Body of pancreas (tissue), 4 donors: ENCODE measurements around the gene PIK3AP1. TPM values are rescaled to one million over a fixed set of nuclear protein-coding genes. Genes with fewer than 3 reads are reported as not detected.
A peak's percentile ranks its signal among the peaks of the same experiment; 100 is the strongest.

Experiments used
- ATAC-seq: fragments of 150-250 bp; one replicate; pipeline ENCODE4 v1.9.1; 2016
- DNase-seq, 4 donors: peaks; one replicate each; pipeline ENCODE4 v3.0.0-alpha.2; 2019
- H3K27ac ChIP-seq, 4 donors: fragments of 200-600 bp; sonication (generic); 1 replicate in 3 of 4; 2 replicates in 1 of 4; pipeline versions ENCODE4 v1.5.1 to v1.6.1; 2016 to 2019; ENCODE audit warnings: mild to moderate bottlenecking in 1 of 4, mixed read lengths in 1 of 4, moderate library complexity in 1 of 4
- H3K27me3 ChIP-seq, 2 donors: fragments of 200-600 bp; sonication (generic); one replicate each; pipeline ENCODE4 v1.6.0; 2016; ENCODE audit warnings: mild to moderate bottlenecking in 1 of 2
- H3K36me3 ChIP-seq, 2 donors: fragments of 200-600 bp; sonication (generic); replicated peaks in 1 of 2; 2 replicates each; pipeline ENCODE4 v1.5.1; 2016; ENCODE audit warnings: low read depth in 2 of 2; ENCODE audit not compliant: insufficient read depth in 1 of 2
- H3K4me1 ChIP-seq: fragments of 200-600 bp; sonication (generic); one replicate; pipeline ENCODE4 v1.6.0; 2016
- H3K4me3 ChIP-seq, 2 donors: fragments of 200-600 bp; sonication (generic); 1 replicate in 1 of 2; 2 replicates in 1 of 2; pipeline ENCODE4 v1.5.1; 2016 to 2019
- H3K9me3 ChIP-seq, 3 donors: fragments of 200-600 bp; sonication (generic); 1 replicate in 2 of 3; 2 replicates in 1 of 3; pipeline ENCODE4 v1.5.1; 2016
- CTCF ChIP-seq, 7 experiments: fragments of 450-650 bp in 4 of 7; fragments of 200-600 bp in 3 of 7; sonication (generic) in 3 of 7; IDR thresholded peaks; one replicate each; pipeline ENCODE4 v1.5.1; 2016 to 2019; ENCODE audit warnings: antibody characterized with exemption in 7 of 7
- POLR2A ChIP-seq, 3 donors: fragments of 450-650 bp; IDR thresholded peaks; one replicate each; pipeline ENCODE4 v1.6.1; 2016; ENCODE audit warnings: antibody characterized with exemption in 3 of 3, mild to moderate bottlenecking in 2 of 3
- WGBS, 2 donors: methylation state at CpG; one replicate each; pipeline ENCODE4 v1.1.5; 2017; 5-methylcytosine and 5-hydroxymethylcytosine counted together
- intact Hi-C: fragments of 100-400 bp; cut with DNase I; formaldehyde crosslinking; loops from one replicate; pipeline ENCODE4 v1.15.1; 2023
- total RNA-seq, 2 donors: library from RNA; depleted of rRNA; stranded (reverse); fragments of >200 nt; gene quantifications; one replicate each; pipeline ENCODE4 v1.1.0, GENCODE V29; 2016

Gene PIK3AP1
- total RNA-seq, 2 donors from 2014 or later, result 28.0 to 37.2 TPM

GRCh38 chr10:96691761-96692160 is 28.6 kb downstream of the PIK3AP1 start:
- intact Hi-C loops, result no loop called here
- no peaks in the 10 kb centered on the region for H3K9me3 ChIP-seq
- H3K4me1 ChIP-seq, result peaks cover 9% of the 10 kb centered on the region
- no peak overlapping the region for H3K4me3 ChIP-seq
- DNase-seq, result no peak
- TF ChIP-seq CTCF (IDR thresholded peaks at IDR 0.05) (no peak), POLR2A (IDR thresholded peaks at IDR 0.05) (no peak)
- no peaks in the 10 kb centered on the region for H3K27me3 ChIP-seq
- no peaks in the 10 kb centered on the region for H3K36me3 ChIP-seq
- no peak overlapping the region for H3K27ac ChIP-seq
- no peak for ATAC-seq

DNA sequence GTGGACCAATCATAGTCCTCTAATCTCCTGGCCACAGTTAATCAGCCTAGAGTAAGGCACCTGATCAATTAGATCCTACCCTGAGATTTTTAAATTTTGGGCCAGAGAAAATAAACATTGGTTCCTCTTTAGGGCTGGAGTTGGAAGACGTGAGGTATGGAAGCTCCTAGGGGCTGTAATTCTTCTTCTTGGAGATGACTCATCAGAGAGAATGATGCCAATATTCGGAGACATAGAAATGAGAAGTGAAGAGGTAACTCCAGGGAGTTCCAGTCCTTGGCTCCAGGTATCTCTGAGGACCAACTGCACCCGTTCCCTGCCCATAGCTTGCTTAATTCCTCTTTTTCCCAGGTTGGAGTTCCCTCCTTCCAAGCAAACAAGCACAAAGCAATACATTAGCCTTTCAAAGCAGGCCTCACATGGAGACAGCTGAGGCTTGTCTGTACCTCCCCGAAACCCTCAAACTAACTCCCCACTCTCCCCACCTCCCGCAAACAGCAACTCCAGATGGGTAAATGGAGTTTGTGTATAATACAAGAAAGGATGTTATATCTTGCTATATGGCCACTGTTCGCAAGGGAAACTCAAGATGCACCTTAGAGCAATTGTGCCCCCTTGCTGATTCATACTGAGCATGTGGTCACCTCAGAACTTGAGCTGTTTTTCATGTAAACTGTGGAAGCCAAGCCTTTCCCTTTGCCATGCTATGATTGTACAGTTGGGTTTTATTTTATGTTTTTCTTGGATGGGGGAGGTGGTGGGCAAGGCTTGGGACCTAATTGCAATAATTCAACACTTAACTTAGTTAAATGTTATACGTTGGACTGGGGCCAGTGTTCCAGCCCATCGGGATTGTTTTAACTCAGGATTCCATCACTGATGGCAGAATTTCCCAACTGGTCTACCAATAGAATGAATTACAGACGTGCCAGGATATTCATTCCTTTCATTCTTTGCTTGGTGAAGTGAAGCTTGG is 29.3 kb downstream of the PIK3AP1 start:
- intact Hi-C loops, result no loop called here
- Histone ChIP-seq H3K27me3 (no peaks in the 10 kb centered on the region), H3K4me1 (peaks cover 9% of the 10 kb centered on the region), H3K36me3 (no peaks in the 10 kb centered on the region), H3K4me3 (no peak overlapping the region), H3K27ac (no peak overlapping the region), H3K9me3 (no peaks in the 10 kb centered on the region)
- DNase-seq (no peak), ATAC-seq (no peak)
- TF ChIP-seq POLR2A (IDR thresholded peaks at IDR 0.05) (no peak), CTCF (IDR thresholded peaks at IDR 0.05) (peak in 1 of 7 experiments; percentile 18)
- 77 to 83% methylated on average over 9 of the region's 9 CpGs for WGBS, 2 donors

DNA sequence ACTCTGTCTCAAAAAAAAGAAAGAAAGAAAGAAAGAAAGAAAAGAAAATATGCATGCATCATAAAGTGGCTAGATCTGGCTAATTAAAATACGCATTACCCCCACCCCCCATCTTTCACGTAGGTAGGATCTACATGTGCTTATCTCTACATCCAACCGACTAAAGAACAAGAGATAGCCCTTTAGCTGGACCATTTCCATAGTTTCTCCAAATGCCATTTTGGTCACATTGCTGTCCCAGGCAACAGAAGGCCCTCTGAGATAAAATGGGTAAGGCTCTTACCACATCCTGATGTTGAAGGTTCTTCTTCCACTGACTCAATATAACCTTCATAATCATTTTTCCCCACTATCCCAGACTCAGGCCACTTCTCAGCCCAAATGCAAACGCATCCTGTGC is 31.5 kb downstream of the PIK3AP1 start:
- H3K9me3 ChIP-seq, result no peaks in the 10 kb centered on the region
- H3K36me3 ChIP-seq, result no peaks in the 10 kb centered on the region
- WGBS, 2 donors, result 66 to 70% methylated on average over 4 of the region's 4 CpGs
- no peak overlapping the region for H3K4me3 ChIP-seq
- intact Hi-C loops, result no loop called here
- ATAC-seq (no peak), DNase-seq (no peak)
- H3K4me1 ChIP-seq, result no peaks in the 10 kb centered on the region
- no peaks in the 10 kb centered on the region for H3K27me3 ChIP-seq
- no peak overlapping the region for H3K27ac ChIP-seq
- TF ChIP-seq CTCF (IDR thresholded peaks at IDR 0.05), result no peak
- no peak for TF ChIP-seq POLR2A (IDR thresholded peaks at IDR 0.05)

DNA sequence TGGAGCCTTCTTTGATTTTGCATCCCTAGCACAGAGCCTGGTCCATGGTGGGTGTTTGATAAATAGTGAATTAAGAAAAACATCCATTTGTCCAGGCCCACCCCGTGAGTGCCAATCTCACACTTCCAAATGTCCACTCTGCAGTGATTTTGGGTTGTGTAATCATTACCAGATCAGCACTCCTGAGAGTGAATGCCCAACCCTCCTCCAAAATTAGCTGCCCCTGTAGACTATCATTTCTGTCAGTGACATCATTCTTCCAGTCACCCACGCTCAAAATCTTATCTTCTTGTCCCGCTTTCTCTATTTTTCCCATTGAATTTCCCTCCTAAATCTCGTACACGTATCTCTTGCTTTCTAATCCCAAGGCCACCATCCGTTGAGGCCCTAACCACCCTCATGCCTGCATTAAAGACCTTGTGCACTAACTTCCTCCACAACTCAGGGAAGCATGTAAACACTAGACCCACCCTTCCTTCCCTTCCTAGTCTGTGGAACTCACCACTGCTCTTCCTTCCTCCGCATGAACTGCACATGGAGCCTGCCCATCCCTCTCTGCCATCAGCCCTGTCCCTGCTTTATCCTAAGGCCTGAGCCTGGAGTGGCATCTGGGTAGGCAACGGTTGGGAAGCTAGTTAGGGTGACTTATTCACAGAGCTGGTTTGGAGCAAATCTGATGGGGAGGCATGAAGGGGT is 32.8 kb downstream of the PIK3AP1 start:
- intact Hi-C loops, result no loop called here
- H3K27ac ChIP-seq, result no peak overlapping the region
- H3K36me3 ChIP-seq, result no peaks in the 10 kb centered on the region
- WGBS, 2 donors, result 62 to 66% methylated on average over 8 of the region's 8 CpGs
- no peak overlapping the region for H3K4me3 ChIP-seq
- H3K27me3 ChIP-seq, result no peaks in the 10 kb centered on the region
- no peaks in the 10 kb centered on the region for H3K9me3 ChIP-seq
- peaks cover 1% of the 10 kb centered on the region for H3K4me1 ChIP-seq
- DNase-seq, result no peak
- no peak for ATAC-seq
- TF ChIP-seq POLR2A (IDR thresholded peaks at IDR 0.05), result no peak
- TF ChIP-seq CTCF (IDR thresholded peaks at IDR 0.05), result no peak
